Liver (tissue), 3 donors: ENCODE data around the gene NFIA.

Experiments
- ATF3 ChIP-seq: IDR thresholded peaks from 2 replicates; pipeline ENCODE4 v1.6.1; 2016; ENCODE audit warnings: antibody characterized with exemption
- CTCF ChIP-seq: fragments of 150-350 bp; IDR thresholded peaks from 2 replicates; pipeline ENCODE4 v1.5.1; 2017; ENCODE audit warnings: improper control_type of control experiment, low read depth, low read length; ENCODE audit not compliant: missing input control
- EGR1 ChIP-seq, 2 donors: IDR thresholded peaks; 2 replicates each; pipeline ENCODE4 v1.6.1; 2016 to 2018; ENCODE audit warnings: antibody characterized with exemption in 2 of 2, low read depth in 2 of 2
- GABPA ChIP-seq, 2 donors: IDR thresholded peaks in 1 of 2; conservative IDR thresholded peaks in 1 of 2; 2 replicates each; pipeline ENCODE4 v1.6.1; 2016; ENCODE audit warnings: antibody characterized with exemption in 2 of 2, mild to moderate bottlenecking in 1 of 2, moderate library complexity in 1 of 2
- HNF4A ChIP-seq, 2 donors: conservative IDR thresholded peaks; 2 replicates each; pipeline ENCODE4 v1.6.1; 2016; ENCODE audit warnings: antibody characterized with exemption in 2 of 2, mild to moderate bottlenecking in 2 of 2
- JUND ChIP-seq, 2 donors: IDR thresholded peaks; 2 replicates each; pipeline ENCODE4 v1.6.1; 2016; ENCODE audit warnings: antibody characterized with exemption in 2 of 2
- MAX ChIP-seq: IDR thresholded peaks from 2 replicates; pipeline ENCODE4 v1.6.1; 2016; ENCODE audit warnings: antibody characterized with exemption
- NR2F2 ChIP-seq: IDR thresholded peaks from 2 replicates; pipeline ENCODE4 v1.6.1; 2016; ENCODE audit warnings: antibody characterized with exemption
- RAD21 ChIP-seq, 2 donors: IDR thresholded peaks; 2 replicates each; pipeline ENCODE4 v1.6.1; 2016; ENCODE audit warnings: antibody characterized with exemption in 2 of 2, mild to moderate bottlenecking in 2 of 2
- REST ChIP-seq: IDR thresholded peaks from 2 replicates; pipeline ENCODE4 v1.6.1; 2016; ENCODE audit warnings: antibody characterized with exemption, mild to moderate bottlenecking
- SP1 ChIP-seq: IDR thresholded peaks from 2 replicates; pipeline ENCODE4 v1.6.1; 2018; ENCODE audit warnings: antibody characterized with exemption, mild to moderate bottlenecking
- ZBTB33 ChIP-seq: IDR thresholded peaks from 2 replicates; pipeline ENCODE4 v1.6.1; 2016; ENCODE audit warnings: antibody characterized with exemption
- donor health status: healthy.
- donor health status: healthy.

GRCh38 chr1:61393575-61393974 is 311.2 kb downstream of the NFIA start:
- no peak for TF ChIP-seq CTCF
- no peak for TF ChIP-seq RAD21 (IDR thresholded peaks at IDR 0.05)
- no peak for TF ChIP-seq SP1
- no peak for TF ChIP-seq GABPA (IDR thresholded peaks at IDR 0.05 in 1 of 2, conservative IDR thresholded peaks at IDR 0.05 in 1 of 2)
- TF ChIP-seq JUND (IDR thresholded peaks at IDR 0.05) = no peak
- no peak for TF ChIP-seq EGR1 (IDR thresholded peaks at IDR 0.05; ENCODE audit: low read depth in 2 of 2)
- TF ChIP-seq REST = no peak
- no peak for TF ChIP-seq MAX
- no peak for TF ChIP-seq ZBTB33
- no peak for TF ChIP-seq ATF3
- no peak for TF ChIP-seq NR2F2
- no peak for TF ChIP-seq HNF4A (conservative IDR thresholded peaks at IDR 0.05)
